HL-60 (cell line): ENCODE data around the gene MARCHF2.

ENCODE experiments used
- CTCF ChIP-seq: IDR thresholded peaks from one replicate; pipeline ENCODE4 v1.5.1; 2011; ENCODE audit warnings: low read length, control low read depth, inconsistent platforms; ENCODE audit not compliant: insufficient read depth
- GABPA ChIP-seq: IDR thresholded peaks from 2 replicates; pipeline ENCODE4 v1.6.1; 2012; ENCODE audit warnings: low read depth
- POLR2AphosphoS5 ChIP-seq: IDR thresholded peaks from 2 replicates; pipeline ENCODE4 v1.6.1; 2012; ENCODE audit warnings: low read depth
- REST ChIP-seq: IDR thresholded peaks from 2 replicates; pipeline ENCODE4 v1.6.1; 2012; ENCODE audit warnings: low read depth; ENCODE audit not compliant: insufficient replicate concordance

GRCh38 chr19:8452446-8453123, 39.5 kb downstream of the MARCHF2 start:
- TF ChIP-seq CTCF = no peak
- no peak for TF ChIP-seq POLR2AphosphoS5
- TF ChIP-seq GABPA = no peak
- no peak for TF ChIP-seq REST
